Umbilical cord (tissue), 2 donors: ENCODE measurements around the gene KLRD1. TPM values are rescaled to one million over a fixed set of nuclear protein-coding genes. Genes with fewer than 3 reads are reported as not detected.
"Not testable (repeated sequence)": the region's sequence is repeated elsewhere in the genome, so short reads cannot be mapped to it uniquely, and the experiment has no call there.

Experiments
- DNase-seq: peaks from one replicate; pipeline ENCODE4 v3.0.0-alpha.2; 2015; ENCODE audit warnings: low spot score
- total RNA-seq: library from RNA; depleted of rRNA; stranded (reverse); fragments of >200 nt; gene quantifications from one replicate; pipeline ENCODE4 v1.2.3, GENCODE V29; 2014; ENCODE audit warnings: low replicate concordance; ENCODE audit not compliant: insufficient read depth

KLRD1 gene
- total RNA-seq, 1 donor from 2014 or later, result 5.1 TPM

- no peak for DNase-seq
Observed at GRCh38 chr12:10368206-10369171, 60.8 kb downstream of the KLRD1 start.

- DNase-seq, result no peak
Observed at GRCh38 chr12:10369557-10370415, 62.1 kb downstream of the KLRD1 start.

DNA sequence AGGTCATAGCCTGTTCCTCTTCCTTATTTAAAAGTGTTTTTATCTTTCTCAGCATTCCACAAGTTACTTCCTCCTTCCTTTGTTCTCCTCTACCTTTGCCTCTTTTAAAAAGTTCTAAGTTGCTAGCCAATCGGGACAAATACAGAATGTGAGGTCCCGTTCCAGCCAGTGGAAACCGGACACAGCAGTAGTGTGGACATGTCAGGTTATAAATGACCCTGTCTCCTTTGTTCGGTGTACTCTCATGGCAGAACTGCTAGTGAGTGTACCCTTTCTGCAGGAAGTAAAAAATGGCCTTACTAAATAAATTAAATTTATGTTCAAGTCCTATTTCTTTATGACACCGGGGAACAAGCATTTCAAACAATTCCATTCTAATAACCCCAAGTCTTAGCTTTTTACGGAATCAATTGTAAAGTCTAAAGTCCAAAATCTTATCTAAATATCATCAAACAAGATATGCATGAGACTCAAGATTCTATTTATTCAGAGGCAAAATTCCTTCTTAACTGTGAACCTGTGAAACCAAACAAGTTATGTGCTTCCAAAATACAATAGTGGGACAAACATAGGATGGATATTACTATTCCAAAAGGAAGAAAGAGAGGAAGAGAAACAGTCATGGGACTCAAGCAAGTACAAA is 64.3 kb downstream of the KLRD1 start:
- not testable (repeated sequence) for DNase-seq

- no peak for DNase-seq
Observed at GRCh38 chr12:10372559-10372958, 64.9 kb downstream of the KLRD1 start.

DNA sequence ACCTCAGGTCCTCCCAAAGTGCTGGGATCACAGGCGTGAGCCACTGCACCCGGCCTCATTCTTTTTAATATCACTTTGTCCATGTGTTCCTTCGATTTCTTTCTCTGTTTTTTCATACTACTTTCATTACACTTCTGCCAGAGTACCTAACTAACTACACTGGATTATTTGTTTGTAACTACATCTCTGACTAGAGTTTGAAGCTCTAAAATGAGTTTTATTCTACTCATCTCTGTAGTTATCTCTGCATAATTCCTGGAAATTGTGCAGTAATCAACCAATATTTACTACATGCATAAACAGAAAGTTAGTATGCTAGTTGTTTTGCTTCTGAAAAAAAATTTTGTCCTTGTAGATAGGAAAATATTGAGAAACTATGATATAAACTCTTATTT is 67.0 kb downstream of the KLRD1 start:
- DNase-seq, result no peak

DNA sequence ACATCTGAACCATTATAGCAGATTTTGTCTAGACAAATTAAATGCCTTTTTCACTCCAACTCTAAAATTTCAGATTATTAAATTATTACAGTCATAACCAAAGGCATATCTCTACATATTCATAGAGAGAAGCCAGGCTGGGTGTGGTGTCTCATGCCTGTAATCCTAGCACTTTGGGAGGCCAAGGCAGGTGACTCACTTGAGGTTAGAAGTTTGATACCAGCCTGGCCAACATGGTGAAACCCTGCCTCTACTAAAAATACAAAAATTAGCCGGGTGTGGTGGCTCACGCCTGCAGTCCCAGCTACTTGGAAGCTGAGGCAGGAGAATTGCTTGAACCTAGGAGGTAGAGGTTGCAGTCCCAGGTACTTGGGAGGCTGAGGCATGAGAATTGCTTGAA is 71.1 kb downstream of the KLRD1 start:
- DNase-seq, result not testable (repeated sequence)

Other genes starting within 250 kb of the KLRD1 start
- 3.1 TPM for gene CLEC1A, start 208.9 kb upstream of the KLRD1 start, total RNA-seq
- gene CLEC7A, start 177.7 kb upstream of the KLRD1 start, total RNA-seq, result 26.0 TPM
- 14.9 TPM for gene OLR1, start 135.7 kb upstream of the KLRD1 start, total RNA-seq
- 0.48 TPM for gene TMEM52B, start 128.8 kb upstream of the KLRD1 start, total RNA-seq
- 69.1 TPM for gene GABARAPL1, start 95.0 kb upstream of the KLRD1 start, total RNA-seq
- 1.2 TPM for gene KLRK1, start 82.2 kb downstream of the KLRD1 start, total RNA-seq
- 12.8 TPM for gene KLRC4, start 101.9 kb downstream of the KLRD1 start, total RNA-seq
- not detected for gene KLRC3, start 112.7 kb downstream of the KLRD1 start, total RNA-seq
- not detected for gene KLRC2, start 128.1 kb downstream of the KLRD1 start, total RNA-seq
- 3.9 TPM for gene KLRC1, start 145.5 kb downstream of the KLRD1 start, total RNA-seq
- gene EIF2S3B, start 198.0 kb downstream of the KLRD1 start, total RNA-seq, result 3.9 TPM